HL-60 (cell line): ENCODE measurements around the gene NOS1AP.

ENCODE experiments used
- GABPA ChIP-seq: IDR thresholded peaks from 2 replicates; pipeline ENCODE4 v1.6.1; 2012; ENCODE audit warnings: low read depth
- POLR2AphosphoS5 ChIP-seq: IDR thresholded peaks from 2 replicates; pipeline ENCODE4 v1.6.1; 2012; ENCODE audit warnings: low read depth
- TF ChIP-seq, protein P1 (sequence below): IDR thresholded peaks from one replicate; pipeline ENCODE4 v1.5.1; 2011; ENCODE audit warnings: low read length, control low read depth, inconsistent platforms; ENCODE audit not compliant: insufficient read depth
- TF ChIP-seq, protein P2 (sequence below): IDR thresholded peaks from 2 replicates; pipeline ENCODE4 v1.6.1; 2012; ENCODE audit warnings: low read depth; ENCODE audit not compliant: insufficient replicate concordance

DNA sequence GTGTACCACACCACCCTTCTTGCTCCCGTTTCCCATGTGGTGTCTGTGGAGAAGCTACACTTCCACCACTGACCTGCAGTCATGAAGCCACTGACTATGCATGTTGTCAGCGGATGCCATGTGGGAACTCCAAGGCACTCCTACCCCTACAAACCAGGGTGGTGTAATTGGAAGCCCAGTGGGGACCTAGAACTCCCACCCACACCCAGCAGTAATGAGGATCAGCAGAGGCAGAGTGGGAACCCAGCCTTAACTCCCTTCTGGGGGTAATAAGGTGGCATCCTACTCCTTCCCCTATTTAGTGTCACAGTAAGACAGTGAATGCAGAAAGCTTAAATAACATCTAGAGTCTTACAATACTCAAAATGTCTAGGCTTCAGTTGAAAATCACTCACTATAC, 228.8 kb downstream of the NOS1AP start:
- TF ChIP-seq, protein P1, sequence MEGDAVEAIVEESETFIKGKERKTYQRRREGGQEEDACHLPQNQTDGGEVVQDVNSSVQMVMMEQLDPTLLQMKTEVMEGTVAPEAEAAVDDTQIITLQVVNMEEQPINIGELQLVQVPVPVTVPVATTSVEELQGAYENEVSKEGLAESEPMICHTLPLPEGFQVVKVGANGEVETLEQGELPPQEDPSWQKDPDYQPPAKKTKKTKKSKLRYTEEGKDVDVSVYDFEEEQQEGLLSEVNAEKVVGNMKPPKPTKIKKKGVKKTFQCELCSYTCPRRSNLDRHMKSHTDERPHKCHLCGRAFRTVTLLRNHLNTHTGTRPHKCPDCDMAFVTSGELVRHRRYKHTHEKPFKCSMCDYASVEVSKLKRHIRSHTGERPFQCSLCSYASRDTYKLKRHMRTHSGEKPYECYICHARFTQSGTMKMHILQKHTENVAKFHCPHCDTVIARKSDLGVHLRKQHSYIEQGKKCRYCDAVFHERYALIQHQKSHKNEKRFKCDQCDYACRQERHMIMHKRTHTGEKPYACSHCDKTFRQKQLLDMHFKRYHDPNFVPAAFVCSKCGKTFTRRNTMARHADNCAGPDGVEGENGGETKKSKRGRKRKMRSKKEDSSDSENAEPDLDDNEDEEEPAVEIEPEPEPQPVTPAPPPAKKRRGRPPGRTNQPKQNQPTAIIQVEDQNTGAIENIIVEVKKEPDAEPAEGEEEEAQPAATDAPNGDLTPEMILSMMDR = no peak
- TF ChIP-seq POLR2AphosphoS5 (no peak), GABPA (no peak)
- TF ChIP-seq, protein P2, sequence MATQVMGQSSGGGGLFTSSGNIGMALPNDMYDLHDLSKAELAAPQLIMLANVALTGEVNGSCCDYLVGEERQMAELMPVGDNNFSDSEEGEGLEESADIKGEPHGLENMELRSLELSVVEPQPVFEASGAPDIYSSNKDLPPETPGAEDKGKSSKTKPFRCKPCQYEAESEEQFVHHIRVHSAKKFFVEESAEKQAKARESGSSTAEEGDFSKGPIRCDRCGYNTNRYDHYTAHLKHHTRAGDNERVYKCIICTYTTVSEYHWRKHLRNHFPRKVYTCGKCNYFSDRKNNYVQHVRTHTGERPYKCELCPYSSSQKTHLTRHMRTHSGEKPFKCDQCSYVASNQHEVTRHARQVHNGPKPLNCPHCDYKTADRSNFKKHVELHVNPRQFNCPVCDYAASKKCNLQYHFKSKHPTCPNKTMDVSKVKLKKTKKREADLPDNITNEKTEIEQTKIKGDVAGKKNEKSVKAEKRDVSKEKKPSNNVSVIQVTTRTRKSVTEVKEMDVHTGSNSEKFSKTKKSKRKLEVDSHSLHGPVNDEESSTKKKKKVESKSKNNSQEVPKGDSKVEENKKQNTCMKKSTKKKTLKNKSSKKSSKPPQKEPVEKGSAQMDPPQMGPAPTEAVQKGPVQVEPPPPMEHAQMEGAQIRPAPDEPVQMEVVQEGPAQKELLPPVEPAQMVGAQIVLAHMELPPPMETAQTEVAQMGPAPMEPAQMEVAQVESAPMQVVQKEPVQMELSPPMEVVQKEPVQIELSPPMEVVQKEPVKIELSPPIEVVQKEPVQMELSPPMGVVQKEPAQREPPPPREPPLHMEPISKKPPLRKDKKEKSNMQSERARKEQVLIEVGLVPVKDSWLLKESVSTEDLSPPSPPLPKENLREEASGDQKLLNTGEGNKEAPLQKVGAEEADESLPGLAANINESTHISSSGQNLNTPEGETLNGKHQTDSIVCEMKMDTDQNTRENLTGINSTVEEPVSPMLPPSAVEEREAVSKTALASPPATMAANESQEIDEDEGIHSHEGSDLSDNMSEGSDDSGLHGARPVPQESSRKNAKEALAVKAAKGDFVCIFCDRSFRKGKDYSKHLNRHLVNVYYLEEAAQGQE = no peak
